Fibroblast of upper back skin (primary cell): ENCODE data around the gene TMC1.
"Not testable (repeated sequence)": the region's sequence is repeated elsewhere in the genome, so short reads cannot be mapped to it uniquely, and the experiment has no call there.

Source experiments
- DNase-seq: peaks from one replicate; pipeline ENCODE4 v3.0.0-alpha.2; 2013

TMC1 gene

DNA sequence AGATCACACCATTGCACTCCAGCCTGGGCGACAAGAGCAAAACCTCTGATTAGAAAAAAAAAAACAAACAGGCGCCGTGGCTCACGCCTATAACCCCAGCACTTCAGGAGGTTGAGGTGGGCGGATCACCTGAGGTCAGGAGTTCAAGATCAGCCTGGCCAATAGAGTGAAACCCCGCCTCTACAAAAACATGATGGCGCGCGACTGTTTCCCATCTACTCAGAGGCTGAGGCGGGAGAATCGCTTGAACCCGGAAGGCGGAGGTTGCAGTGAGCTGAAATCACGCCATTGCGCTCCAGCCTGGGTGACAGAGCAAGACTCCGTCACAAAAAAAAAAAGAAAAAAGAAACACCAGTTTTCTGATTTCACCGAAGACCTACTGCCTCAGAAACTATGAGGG is at the start of gene TMC1:
TMC1 (plus strand) TSS at position 193 of the 400 bp plus-strand sequence. CDS start 127,041 bp downstream, outside the sequence.
- DNase-seq, result not testable (repeated sequence)

DNA sequence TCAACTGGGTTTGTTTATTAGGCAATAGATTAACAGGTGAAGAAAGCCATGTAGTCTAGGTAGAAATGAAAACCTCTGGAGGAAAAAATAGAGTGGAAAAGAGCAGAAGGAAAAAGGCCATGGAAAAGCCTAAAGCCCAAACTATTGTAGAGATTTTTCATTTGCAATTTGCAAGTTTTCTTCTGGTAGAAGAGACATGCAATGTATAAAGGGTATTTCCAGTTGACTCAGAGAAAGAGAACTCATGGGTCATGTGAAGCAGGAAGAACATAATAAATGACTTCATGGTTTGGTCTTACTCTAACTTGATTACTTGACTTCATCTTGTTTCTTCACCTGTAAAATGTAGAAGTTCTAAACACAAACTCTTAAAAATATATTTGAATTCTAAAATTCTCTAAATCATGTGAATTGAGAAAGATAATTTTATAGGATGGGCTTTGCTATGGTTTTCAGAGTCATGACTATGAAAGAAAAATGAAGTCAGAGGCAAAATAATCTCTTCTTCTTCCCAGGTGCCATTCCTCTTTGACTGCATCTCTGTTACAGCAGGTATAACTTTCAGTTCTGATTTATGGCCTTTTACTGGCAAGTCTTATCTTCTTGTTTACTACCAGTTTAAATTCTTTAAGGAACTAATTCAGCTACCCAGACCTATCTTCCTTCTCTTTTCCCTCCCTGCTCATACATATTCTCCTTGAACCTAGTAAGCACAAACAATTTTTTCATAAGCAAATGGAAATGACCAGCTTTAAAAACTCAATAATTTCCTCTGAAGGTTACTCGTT is 47.7 kb upstream of the TMC1 start:
- DNase-seq, result peak; percentile 31

DNA sequence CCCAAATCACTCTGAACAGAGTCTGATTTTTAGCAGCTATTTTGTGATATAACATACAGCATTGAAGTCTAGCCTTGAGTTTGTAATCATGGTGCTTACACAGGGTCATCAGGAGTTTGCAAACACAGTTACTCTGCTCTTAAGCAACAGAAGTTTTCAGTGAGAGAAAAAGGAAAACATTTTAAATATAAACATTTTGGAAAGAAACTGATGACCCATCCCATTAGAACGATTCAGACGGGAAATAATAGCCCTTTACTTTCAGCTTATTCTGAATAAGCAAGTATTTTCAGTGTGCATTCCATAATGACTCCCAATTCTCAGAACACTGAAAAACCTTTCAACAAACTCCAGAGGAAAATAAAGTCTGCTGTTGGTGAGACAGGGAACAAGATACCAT is 46.7 kb upstream of the TMC1 start:
- no peak for DNase-seq

DNA sequence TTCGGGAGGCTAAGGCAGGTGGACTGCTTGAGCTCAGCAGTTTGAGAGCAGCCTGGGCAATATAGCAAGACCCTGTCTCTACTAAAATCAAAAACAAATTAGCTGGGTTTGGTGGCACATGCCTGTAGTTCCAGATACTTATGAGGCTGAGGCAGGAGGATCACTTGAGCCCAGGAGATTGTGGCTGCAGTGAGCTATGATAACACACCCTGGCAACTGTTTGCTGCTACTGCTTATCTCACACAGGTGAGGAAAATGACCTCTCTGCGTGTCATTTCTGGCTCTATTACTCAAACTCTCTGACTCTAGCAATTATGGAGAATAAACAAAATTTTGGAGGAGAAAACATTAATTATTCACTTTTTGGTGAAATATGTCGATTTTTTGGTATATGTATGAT is 45.3 kb upstream of the TMC1 start:
- no peak for DNase-seq

DNA sequence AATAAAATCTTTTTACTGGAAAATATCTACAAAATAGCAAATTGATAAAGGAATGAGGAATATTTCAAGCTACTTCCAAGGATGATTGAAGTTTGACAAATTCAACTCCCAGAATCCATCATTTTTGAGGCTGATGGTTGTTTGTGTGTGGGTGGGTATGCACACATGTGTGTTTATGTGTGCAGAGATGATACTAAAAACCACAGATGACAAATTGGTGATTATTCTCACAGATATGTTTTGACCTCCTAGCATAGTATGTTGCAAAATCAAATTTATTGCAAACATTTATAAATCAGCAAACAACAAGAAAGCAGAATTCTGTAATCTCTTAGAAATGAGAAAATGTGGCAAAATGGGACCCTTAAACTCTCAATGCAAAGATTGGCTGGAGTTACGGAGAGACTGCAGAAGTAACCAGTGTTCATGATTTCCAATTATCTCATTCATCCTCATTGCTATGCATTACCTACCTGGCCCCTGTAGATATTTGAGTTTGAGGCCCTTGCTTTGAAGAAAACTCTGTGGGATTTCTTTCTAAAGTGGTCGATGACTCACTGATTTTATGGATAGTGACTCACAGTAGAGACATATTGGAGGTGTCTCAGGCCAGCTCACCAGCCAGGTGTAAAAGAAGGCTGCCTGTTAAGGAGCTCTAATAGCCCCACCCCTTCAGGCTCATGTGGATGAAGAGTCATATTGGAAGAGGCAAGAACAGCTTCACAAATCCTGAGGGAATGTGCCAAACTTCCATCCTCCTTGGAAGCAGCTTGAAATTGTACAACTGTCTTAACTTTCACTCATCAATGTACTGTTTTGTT is 44.6 kb upstream of the TMC1 start:
- peak; percentile 63 for DNase-seq

DNA sequence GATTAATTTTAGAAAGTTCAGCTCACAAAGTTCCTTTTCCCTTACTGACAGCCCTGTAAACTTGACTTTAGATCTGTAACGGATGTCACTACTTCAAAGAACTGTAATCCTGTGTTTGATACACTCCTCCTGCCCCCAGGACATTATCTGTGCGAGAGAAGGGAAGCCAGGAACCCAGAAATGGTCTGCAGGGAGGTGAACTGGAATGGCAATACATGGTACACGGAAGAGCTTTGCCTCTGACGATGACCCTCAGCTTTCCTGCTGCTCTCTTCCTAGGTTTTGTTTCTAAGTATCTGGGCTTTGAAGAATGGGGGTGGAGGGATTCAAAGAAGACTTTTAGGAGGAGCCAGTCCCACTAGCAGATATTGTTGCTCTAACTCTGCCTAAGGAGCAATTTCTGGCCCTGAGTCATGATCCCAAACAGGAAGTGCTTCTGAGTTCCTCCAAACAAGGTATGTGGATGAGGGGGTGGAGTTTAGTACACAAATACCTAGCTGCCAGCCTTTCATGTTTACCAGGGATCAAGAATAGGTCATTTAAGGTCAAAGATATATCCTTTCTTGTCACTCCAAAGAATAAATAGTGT is 43.4 kb upstream of the TMC1 start:
- peak; percentile 80 for DNase-seq

DNA sequence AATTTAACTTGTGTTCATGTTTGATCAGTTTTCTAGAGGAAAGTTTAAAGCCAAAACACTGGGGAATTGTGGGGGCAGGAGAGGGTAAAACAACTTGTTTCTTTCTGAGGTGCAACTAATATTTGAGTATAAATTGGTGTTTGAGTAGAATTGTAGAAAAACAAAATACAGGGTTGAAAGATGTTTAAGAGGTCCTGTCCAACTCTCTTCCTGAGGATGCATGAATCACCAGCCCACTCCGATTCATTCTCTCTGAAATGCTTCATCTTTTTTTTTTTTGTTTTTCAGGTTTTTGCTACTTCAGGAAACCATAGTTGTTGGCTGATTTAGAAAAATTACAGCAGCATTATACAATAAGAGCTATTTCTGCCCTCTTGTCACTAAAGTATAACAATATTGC is 42.4 kb upstream of the TMC1 start:
- DNase-seq, result peak; percentile 40

DNA sequence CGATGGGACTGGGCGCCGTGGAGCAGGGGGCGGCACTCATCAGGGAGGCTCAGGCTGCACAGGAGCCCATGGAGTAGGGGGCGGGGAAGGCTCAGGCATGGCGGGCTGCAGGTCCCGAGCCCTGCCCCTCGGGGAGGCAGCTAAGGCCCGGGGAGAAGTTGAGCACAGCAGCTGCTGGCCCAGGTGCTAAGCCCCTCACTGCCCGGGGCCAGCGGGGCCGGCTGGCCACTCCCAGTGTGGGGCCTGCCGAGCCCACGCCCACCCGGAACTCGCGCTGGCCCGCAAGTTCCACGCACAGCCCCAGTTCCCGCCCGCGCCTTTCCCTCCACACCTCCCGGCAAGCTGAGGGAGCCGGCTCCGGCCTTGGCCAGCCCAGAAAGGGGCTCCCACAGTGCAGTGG is 41.1 kb upstream of the TMC1 start:
- not testable (repeated sequence) for DNase-seq

DNA sequence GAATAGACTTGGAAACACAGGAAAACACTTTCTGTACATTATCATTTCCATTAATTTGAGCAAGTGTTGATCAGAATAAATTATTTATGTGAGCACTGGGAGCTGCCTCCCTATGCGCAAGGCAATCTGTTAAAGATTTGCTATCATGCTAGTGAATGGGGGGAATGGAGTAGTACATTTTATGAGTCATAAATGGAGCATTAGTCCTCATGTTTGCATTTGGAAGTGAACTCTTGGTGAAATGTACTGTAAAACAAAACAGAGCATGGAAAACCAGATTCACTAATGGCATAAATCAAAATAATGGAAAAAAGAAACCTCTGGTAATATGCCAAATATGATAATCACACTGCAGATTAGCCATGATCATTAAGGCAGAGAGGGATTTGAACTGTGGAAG is 40.5 kb upstream of the TMC1 start:
- peak; percentile 75 for DNase-seq

DNA sequence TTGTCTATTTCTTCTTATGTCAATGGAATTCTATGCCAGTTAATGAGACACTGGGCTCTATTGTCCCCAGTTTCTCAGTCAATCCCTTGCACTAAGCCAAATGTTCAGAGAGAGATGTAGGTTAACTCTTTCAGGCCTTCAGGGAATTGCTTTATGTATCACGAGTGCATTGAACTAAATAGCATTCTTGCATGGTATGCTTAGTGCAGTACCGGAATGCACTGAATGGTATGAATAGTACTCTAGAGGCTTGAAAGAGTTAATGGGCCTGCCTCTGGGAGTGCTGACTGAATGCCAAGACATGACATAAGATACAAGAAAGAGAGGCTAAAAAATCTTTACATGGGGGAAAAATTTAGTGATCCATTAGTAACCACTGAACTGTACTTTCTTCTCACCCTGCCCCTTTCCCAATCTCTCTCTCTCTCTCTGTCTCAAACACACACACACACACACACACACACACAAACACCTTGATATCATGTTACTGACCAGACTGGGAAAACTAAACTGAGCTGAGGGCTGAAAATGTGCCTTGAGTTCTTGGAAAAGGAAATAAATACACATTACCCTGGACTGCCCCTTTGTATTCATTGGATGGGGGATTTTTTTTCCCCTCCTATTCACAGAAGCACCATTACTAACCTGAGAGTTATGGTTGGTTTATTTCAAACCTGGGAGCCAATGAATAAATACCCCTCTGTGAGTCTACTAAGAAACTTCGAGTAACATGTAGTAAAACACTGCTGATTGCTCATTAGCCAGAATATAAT is 35.4 kb upstream of the TMC1 start:
- DNase-seq, result peak; percentile 92

DNA sequence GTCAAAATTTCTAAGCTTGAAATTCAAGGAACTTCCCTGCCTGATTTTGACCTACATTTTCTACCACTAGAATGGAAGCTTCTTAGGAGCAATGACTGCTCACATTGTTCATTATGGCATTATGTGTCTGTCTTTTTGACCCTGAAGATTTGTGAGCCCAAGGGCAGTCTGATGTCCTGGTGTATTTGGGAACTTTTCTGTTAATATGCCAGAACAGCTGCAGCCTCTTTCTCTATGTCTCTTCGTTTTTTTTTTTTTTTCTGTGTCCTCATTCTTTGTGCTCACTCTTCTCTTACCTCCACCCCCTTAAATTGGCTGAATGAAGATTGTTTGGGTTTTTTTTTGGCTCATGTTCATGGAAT is 34.8 kb upstream of the TMC1 start:
- no peak for DNase-seq

DNA sequence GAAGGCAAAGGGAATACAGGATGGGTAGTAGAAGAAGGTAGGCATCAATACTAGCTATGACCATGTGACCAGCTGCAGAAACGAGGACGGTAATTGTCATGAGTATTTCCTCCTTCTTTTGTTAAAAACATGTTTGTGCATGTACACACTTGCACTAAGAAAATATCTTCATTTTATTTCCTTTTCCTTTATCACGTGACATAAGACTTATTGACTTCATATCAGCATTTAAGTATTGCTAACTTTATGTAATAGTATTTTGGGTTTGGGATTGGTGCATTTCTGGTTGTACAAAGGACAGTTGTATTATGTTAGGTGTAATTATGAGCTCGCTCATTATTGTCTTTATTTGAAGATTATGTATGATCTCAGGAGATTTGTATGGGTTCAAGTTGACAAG is 33.7 kb upstream of the TMC1 start:
- not testable (repeated sequence) for DNase-seq

DNA sequence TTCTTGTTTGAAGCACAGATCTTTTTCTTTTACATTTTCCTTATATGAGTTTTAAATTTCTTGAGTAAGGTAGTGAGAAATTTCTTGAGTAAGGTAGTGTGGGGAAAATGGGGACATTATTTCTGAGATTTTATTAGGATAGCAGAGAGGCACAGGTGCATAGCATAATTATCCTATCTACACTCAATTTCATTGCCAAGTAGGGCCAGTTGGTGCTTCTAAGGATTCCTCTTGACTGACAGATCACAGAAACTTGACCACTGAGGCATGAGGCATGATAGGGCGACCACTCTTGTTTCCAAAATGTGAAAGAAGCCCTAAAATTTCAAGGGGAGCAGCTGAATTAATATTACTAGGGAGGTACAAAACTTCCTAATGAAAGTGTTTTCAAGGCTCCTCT is 31.4 kb upstream of the TMC1 start:
- no peak for DNase-seq

DNA sequence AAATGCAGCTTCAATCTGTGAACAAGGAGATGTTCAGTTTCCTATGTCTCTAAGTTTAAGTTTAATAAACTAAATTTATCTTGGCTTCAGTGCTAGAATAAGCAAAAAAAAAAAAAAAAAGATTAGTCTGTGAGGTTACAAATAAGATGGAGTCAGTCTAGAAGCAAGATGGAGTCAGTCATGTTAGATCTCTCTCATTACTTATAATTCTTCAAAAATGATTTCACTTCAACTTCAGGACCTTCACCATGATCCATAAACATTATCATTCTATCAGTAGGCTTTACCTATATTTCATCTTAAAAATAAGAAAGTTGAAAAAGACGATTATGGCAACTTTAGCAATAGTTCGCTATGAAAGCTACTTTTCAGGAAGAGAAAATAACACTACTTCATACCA is 30.2 kb upstream of the TMC1 start:
- DNase-seq, result no peak

DNA sequence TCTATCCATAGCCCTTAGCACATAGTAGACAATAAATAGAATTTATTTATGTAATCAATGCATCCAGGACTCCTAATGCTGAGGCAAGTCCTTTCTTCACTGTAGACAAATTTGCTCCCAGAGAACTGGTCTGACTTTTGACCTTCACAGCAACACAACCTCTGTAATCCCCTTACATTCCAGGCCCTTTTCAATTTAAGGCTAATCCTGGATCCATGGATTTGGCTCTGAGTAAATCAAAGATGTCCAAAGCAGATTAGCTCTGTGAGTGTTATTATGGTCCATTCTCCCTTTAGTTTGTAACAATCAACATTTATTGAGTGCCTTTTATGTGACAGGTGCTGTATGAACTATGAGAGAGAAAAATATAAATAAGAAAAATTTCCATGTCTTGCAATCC is 27.4 kb upstream of the TMC1 start:
- no peak for DNase-seq

DNA sequence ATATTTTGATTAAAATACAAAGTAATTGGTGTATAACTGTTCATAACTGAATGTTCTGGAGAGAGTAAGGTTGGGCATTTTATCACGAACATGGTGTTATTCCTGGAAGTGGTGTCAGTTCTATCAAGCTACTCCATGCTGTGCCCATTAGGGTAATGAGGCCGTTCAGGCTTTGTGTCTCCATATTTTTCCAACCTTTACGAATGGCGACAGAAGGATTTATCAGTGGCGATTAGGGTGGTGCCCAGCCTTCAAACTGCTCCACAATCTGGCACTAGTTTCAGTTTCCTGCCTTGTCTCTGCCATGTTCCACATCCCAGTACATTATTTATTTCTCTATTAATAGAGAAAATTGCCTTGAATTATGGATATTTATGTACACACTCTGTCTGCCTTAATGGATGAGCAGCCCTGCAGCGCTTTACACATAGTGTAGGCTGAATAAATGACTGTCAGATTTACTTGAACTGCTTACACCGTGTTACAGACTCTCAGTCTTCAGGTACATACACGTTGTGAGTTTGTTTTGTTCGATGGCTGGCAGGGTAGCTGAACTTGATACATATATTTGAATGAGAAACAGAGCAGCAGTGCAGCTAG is 23.9 kb upstream of the TMC1 start:
- no peak for DNase-seq

DNA sequence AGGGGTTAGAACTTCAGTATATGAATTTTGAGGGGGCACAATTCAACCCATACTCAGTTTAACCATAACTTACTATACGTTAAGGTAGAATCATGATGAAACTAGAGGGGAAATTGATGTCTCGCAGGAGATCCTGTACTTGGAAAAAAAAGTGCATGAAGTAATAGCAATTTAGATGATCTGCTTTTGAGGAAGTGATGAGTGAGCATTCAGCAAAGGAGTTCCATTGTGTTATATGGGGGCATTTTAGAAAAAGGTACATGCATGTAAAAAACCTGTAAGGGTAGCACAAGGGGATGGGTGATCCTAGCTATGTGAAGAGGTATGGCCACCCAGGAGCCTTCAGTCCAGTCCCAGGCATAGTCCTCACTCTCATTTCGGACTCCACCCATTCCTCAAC is 14.8 kb upstream of the TMC1 start:
- DNase-seq, result no peak

DNA sequence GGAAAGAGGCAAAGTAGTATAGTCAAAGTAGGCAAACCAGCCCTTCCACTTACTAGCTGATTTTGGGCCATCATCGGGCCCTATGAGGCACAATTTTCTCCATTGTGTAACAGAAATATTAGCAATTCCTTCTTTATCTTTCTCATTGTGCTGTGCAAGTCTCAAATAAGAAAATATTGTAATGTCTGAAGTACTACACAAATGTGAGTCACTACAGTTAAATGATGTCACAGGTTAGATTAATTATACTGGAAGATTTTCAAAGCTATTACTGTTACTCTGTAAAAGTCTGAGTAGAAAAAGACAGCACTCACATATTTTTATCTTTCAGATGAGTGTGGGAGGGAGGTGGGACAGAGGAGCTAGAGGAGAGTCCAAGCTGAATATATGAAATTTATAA is 12.4 kb upstream of the TMC1 start:
- DNase-seq, result peak; percentile 63

DNA sequence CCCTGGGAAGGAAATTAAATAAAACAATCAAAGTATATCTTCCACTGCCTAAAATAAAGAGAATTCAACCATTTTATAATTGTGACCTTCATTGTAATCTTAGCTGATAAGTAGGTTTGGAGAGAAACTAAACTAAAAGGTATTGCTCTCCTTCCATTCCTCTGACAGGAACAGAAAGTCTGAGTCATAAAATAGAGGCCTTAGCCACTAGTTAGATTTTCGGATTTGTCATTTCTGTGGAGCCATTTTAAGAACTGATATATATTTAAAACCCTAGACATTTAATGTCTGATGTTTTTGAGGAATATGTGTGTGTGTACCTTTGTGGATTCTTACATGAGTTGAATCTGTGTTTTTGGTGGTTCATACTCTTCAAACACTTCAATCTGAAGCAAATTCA is 11.8 kb upstream of the TMC1 start:
- DNase-seq, result peak; percentile 43

DNA sequence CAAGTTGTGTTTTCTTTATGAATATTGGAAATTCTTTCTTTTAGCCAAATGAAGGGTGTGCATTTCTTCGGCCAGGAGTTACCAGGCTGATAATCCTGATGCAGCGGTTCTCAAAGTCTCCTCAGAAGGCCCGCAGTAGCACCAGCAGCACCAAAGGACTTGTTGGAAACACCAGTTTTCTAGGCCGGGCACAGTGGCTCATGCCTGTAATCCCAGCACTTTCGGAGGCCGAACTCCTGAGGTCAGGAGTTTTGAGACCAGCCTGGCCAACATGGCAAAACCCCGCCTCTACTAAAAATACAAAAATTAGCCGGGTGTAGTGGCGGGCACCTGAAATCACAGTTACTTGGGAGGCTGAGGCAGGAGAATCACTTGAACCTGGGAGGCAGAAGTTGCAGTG is 397 bp upstream of the TMC1 start:
- DNase-seq, result not testable (repeated sequence)

DNA sequence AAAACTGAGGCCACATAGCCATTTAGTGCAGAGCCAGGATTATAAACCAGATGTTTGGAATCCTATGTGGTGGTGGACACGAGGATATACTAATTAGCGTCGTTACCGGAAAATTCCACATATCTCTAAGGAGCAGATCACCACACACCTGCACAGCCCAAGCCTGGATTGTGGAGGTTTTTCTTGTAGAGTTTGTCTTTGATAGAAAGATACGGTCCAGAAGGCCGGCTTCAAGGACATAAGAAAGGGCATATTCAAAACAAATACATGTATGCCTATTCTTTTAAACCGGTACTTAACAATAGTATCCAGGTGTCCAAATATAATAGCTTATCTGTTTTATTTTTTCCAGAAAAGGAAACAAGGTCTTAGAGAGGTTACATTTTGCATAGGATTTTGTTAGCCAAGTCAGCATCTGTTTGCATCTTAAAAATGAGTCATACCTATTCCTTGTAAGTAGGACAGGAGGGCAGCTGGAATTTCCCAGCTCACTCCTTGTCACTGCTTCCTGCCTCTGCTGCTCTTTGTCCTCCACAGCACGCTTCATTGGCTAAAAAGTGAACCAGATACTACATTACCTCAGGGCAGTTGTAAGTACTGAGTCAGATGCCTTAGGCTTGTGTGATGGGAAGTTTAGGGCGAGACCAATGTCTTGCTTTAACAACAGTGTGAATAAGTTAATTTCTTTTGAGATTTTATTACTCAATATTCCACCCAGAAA is 3.6 kb downstream of the TMC1 start:
- peak; percentile 94 for DNase-seq
